ENCODE measurements around the gene C1orf174. TPM values are rescaled to one million over a fixed set of nuclear protein-coding genes. Genes with fewer than 3 reads are reported as not detected.

The C1orf174 gene
- total RNA-seq, 1 donor from 2014 or later = 25.8 TPM

DNA sequence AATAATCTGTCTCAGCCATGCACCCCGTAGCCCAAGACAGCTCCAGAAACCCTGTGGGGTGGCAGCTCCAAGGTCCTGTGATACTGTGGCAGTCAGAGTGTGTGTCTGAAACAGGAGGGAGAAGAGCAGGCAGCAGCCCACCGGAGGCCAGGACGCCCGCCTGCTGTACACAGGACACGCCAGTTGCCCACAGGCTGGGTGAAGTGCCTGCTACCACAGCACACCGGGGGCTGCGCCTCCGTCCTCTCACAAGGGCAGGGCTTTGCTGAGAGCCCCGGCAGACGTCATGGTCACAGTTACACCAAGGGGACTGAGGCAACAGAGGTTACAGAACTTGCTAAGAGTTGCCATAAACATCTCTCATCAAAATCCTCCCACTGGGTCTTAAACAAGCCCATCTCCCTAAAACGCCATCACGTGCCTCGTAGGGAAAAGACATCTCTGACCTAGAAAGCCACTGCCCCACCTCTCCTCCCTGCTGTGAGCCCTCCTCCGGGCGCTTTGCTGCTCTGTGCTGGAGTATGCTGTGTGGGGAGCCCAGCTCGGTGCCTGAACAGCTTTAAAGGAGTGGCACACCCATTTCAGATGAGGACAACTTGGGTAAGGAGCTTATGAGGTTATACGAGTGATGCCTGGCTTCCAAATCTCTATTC is 5.3 kb downstream of the C1orf174 start:
- no peaks in the 10 kb centered on the region for H3K27me3 Mint-ChIP-seq (ENCODE audit: low read depth)
- TF ChIP-seq, protein P1, sequence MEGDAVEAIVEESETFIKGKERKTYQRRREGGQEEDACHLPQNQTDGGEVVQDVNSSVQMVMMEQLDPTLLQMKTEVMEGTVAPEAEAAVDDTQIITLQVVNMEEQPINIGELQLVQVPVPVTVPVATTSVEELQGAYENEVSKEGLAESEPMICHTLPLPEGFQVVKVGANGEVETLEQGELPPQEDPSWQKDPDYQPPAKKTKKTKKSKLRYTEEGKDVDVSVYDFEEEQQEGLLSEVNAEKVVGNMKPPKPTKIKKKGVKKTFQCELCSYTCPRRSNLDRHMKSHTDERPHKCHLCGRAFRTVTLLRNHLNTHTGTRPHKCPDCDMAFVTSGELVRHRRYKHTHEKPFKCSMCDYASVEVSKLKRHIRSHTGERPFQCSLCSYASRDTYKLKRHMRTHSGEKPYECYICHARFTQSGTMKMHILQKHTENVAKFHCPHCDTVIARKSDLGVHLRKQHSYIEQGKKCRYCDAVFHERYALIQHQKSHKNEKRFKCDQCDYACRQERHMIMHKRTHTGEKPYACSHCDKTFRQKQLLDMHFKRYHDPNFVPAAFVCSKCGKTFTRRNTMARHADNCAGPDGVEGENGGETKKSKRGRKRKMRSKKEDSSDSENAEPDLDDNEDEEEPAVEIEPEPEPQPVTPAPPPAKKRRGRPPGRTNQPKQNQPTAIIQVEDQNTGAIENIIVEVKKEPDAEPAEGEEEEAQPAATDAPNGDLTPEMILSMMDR (IDR thresholded peaks at IDR 0.05; ENCODE audit: unreplicated experiment) = no peak

DNA sequence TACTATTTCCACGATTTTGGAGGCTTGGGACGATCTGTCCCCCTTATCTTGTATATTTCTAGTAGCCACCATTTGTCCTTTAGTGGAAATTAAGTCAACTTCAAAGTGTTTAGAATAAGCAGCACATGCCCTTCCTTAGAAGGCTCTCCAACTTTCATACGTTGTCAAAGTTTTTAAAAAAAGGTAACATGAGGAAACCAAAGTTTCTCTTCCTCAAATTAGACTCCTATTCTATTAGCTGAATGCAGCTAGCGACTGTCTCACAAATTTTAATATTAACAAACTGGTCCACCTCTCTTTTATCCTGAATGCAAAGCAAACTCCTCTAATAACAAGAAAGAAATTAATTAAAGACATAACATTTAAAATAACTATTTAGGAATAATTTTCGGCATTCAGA is 6.9 kb downstream of the C1orf174 start:
- H3K4me3 Mint-ChIP-seq = no peak overlapping the region
- H3K36me3 Mint-ChIP-seq = peaks cover 35% of the 10 kb centered on the region
- H3K27ac Mint-ChIP-seq = no peak overlapping the region
- TF ChIP-seq, protein P1 (IDR thresholded peaks at IDR 0.05; ENCODE audit: unreplicated experiment) = no peak
- no peaks in the 10 kb centered on the region for H3K27me3 Mint-ChIP-seq (ENCODE audit: low read depth)
- H3K9me3 Mint-ChIP-seq = peaks cover 7% of the 10 kb centered on the region
- no peak for DNase-seq (ENCODE audit: low spot score in 2 of 2, unreplicated experiment in 2 of 2)
- peaks cover 2% of the 10 kb centered on the region for H3K4me1 Mint-ChIP-seq

More for the DNA sequence above, 5.3 kb downstream of the C1orf174 start:
- H3K4me1 Mint-ChIP-seq = peaks cover 5% of the 10 kb centered on the region
- H3K27ac Mint-ChIP-seq = no peak overlapping the region
- H3K9me3 Mint-ChIP-seq = peaks cover 16% of the 10 kb centered on the region
- no peak overlapping the region for H3K4me3 Mint-ChIP-seq
- peaks cover 33% of the 10 kb centered on the region for H3K36me3 Mint-ChIP-seq
- DNase-seq (ENCODE audit: low spot score in 2 of 2, unreplicated experiment in 2 of 2) = no peak

DNA sequence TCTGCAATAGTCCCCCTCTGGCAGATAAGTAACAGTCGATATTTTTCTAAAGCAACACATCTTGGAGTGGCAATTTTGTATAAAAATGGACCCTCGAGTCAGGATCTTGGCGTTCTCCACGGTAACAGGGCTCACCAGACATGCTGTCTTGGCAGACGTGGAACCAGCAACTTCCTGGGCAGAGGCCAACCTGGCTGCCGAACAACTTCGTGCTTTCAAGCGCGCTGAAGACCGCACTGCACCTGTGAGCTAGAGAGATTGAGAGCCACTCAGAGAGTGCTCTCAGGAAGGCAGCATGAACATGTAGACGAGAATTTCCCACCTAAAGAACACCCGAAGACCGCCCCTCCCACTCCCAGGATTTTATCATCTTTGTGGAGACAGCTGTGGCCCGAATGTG is 7.3 kb downstream of the C1orf174 start:
- H3K36me3 Mint-ChIP-seq = peaks cover 35% of the 10 kb centered on the region
- no peak overlapping the region for H3K4me3 Mint-ChIP-seq
- H3K27me3 Mint-ChIP-seq (ENCODE audit: low read depth) = no peaks in the 10 kb centered on the region
- H3K4me1 Mint-ChIP-seq = peaks cover 2% of the 10 kb centered on the region
- peaks cover 7% of the 10 kb centered on the region for H3K9me3 Mint-ChIP-seq
- DNase-seq (ENCODE audit: low spot score in 2 of 2, unreplicated experiment in 2 of 2) = no peak
- no peak overlapping the region for H3K27ac Mint-ChIP-seq
- TF ChIP-seq, protein P1 (IDR thresholded peaks at IDR 0.05; ENCODE audit: unreplicated experiment) = no peak

DNA sequence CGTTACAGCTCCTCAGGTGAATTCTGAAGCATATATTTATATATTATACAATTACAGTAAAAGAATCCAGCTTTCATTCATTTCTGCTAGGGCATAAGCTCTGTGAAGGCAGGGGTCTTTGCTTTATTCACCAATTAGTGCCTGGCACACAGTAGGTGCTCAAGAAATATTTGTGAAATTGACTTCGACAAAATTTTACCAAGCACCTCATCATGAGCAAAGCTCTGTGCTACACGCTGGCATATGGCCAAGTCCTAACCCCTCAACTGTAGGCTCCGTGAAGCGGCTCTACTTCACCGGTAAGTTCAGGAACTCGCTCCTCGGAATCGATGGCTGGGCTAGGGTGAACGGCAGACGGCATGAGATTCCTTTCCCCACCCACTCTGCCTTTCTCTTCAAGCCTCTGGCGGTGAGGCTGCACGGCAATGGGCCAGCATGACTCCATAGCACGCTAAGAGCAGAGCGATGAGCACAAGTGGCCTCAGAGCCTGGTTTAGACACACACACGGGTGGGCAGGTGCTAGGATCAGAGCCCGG is 8.7 kb downstream of the C1orf174 start:
- H3K9me3 Mint-ChIP-seq = no peaks in the 10 kb centered on the region
- no peak for DNase-seq (ENCODE audit: low spot score in 2 of 2, unreplicated experiment in 2 of 2)
- no peak overlapping the region for H3K4me3 Mint-ChIP-seq
- no peaks in the 10 kb centered on the region for H3K27me3 Mint-ChIP-seq (ENCODE audit: low read depth)
- no peak overlapping the region for H3K27ac Mint-ChIP-seq
- peaks cover 2% of the 10 kb centered on the region for H3K4me1 Mint-ChIP-seq
- TF ChIP-seq, protein P1 (IDR thresholded peaks at IDR 0.05; ENCODE audit: unreplicated experiment) = no peak
- H3K36me3 Mint-ChIP-seq = peaks cover 29% of the 10 kb centered on the region

DNA sequence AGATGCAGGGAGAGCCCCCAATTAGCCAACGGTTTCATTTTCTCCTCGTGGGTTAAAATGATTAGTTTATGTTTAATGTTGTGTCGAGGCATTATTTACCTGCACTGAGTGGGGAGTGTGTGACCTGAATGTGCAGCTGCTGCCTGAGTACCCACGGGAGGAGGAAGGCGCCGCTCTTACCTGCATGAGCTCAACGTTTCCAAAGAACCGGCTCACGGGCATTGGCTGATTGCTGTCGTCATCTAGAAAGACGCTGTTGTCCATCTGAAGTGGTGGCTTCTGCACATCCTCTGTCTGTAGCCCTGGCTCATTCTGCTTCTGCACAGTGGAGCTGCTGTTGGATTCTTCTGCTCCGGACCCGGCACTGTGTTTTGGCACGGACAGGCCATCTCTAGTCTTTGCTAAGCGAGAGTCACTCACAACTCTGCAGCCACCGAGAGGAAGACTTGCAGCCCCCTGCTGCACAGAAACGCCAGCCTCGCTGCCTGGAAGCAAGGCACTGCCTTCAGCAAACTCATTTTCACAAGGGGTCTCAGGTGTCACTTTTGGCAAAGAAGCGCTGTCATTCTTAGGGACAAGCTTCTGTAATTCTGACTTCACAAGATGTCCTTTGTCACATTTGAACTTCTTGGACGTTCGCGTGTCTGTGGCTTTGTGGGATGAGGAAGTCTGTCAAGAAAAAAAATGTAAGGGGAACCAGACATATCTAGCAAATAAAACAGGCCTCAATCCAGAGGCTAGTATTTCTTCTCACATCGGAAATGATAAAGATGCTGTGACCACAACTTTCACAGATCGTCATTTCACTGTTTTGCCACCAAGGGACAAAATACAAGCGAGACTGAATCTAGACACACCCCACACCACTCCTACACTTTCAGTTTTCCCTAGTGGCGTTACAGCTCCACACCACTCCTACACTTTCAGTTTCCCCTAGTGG is 9.4 kb downstream of the C1orf174 start:
- TF ChIP-seq, protein P1 (IDR thresholded peaks at IDR 0.05; ENCODE audit: unreplicated experiment) = no peak
- Mint-ChIP-seq H3K27me3 (ENCODE audit: low read depth) (no peaks in the 10 kb centered on the region), H3K9me3 (no peaks in the 10 kb centered on the region), H3K4me1 (peaks cover under 1% of the 10 kb centered on the region), H3K27ac (no peak overlapping the region), H3K4me3 (no peak overlapping the region), H3K36me3 (peaks cover 27% of the 10 kb centered on the region)
- no peak for DNase-seq (ENCODE audit: low spot score in 2 of 2, unreplicated experiment in 2 of 2)
